HG02870 (cell line): ENCODE data around the gene RBPMS2.

Experiments used
- ATAC-seq: cut with Tn5 transposase; IDR thresholded peaks from one replicate; pipeline ENCODE4 v1.9.1; 2021; ENCODE audit warnings: mild to moderate bottlenecking, moderate library complexity; ENCODE audit not compliant: unreplicated experiment

The RBPMS2 gene

DNA sequence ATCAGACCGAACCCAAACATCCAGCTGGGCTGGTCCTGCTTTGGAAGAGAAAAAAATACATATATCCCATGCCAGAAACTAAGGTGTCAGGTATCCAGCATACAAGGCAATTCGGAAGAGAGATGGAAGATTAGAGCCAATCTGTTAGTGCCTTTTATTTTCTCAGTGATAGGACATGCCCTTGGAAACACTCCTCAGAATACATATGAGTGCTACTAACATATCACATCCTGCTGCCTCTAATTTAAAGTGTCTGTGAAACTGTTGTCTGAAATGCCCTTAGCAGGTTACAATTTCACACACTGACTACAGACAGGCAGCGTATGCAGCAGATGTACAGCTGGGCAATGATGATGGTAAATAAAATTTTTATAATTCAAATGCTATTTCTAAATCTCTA lies 78.9 kb downstream of the RBPMS2 start:
- no peak for ATAC-seq

DNA sequence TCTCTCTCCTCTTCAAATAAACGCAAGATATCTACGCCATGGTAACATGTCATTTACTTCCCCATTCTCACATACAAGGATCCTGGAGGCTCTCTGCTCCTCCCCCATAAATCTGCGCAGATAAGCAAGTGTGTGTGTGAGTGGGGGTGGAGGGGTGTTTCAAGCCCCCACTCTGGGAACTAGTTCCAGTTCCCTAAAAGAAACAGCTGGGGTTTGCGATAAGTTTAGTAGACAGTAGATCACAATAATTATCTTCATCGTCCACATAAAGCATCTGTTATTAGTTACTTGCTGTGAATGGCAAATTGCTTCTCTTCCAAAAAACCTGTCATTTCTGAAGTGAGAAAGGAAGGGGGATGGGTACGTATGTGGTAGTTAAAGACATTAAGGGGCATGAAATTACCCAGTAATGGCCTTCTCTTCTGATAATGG lies 79.8 kb downstream of the RBPMS2 start:
- no peak for ATAC-seq

DNA sequence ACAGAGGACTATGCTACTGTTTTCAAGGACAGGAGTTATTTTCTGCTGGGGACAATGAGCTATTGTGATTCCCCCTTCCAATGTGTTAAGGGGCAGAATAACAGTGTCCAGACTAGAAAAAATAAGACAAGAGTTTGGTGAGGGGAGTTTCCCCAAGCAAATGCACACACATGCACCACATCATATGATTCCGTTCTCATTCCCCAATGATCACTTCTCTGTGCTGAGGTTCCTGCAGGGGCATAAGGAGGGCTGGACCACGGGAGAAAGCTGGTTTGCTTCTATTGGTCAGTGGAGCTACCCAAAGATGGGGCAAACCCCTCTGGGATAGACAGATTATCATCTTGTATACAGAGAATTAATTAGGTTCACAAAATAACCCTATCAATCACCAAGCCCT lies 80.6 kb downstream of the RBPMS2 start:
- ATAC-seq = no peak

DNA sequence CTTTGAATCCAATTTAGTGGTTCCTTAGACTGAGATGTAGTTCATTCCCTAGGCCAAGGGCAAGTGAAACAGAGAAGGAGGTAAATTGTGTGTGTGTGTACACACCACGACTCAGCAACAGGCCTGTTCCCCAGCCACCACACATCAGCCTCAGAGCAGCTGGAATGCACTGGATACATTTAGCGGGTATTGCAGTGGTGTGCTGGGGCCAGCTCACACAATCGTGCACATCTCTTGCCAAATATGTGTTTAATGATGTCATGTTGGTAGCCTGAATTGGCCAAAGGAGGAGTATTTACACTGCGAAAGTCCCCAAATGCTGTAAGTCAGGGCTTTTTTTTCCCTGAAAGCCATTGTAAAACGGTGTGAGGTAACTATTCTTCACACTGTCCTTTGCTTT lies 82.3 kb downstream of the RBPMS2 start:
- no peak for ATAC-seq

DNA sequence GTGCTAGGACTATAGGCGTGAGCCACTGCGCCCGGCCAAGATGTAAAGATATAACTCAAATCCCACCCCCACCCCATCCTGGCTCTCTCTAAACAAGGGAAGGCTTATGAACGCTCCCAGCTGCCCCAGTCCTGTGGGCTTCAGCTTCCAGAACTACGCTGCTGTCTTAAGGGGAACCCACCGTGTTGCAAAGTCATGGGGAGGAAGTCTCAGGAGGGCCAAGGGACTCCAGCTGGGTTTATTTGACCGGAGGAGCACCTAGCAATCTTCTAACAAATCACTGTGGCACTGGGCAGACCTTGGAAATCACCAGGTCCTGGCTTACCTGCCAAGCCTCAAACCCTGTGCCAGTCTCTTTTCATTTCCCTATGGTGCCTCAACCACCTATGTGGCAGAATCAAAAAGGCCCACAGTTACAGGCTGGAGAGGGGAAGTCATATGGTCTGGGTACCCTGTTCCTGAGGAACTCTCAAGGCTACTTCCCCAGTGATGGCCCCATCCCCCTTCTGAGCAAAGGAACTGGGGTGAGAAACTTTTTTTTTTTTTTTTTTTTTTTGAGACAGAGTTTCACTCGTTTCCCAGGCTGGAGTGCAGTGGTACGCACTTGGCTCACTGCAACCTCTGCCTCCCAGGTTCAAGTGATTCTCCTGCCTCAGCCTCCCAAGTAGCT lies 83.4 kb downstream of the RBPMS2 start:
- ATAC-seq = no peak

DNA sequence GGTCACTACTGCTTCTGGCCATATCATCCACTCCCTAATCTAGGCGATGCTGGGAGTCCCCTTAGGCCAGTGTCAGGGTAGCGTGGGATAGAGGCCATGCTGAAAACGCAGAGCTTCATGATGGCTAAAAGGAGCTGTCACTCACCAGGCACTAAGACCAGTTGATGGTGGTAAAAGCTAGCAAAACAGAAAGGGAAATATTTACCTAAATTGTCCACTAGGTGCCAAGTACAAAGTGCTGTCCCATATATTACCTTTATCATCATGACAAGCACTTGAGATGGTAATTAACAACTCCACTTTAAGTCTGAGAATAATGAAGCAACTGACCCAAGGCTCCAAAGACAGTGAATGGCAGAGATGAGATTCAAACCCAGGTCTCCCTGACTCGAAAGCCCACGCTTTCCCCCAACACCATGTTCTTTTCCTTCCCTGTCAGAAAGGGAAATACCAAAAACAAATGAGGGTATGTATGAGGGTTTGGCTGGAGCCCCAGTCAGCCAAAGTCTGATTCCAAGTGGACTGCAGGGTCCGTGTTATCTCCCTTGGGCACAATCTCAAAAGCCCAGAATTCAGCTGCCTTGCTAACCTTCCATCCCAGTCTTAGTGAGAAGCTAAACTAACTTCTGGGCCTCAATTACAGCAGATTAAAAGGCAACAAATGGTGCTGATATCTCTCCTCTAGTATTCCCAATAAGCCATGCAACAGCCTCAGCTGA lies 84.7 kb downstream of the RBPMS2 start:
- ATAC-seq = no peak

DNA sequence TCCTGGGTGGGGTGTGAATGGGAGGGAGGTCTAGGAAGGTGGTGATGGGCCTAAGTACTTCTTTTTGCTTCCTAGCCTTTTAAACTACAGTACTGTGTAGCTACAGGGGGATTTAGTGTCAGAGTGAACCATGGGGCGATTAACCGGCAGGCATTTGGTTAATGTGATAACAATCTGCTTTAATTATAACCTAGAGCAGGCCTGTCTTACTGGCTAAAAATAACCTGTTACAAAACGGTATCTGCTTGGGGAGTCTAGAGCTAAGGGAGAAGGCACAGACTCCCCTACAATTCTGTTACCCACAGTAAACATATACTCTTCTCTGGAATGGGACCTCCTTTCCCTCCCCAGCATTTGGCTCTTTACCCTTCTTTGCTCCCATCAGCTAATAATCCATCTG lies 85.4 kb downstream of the RBPMS2 start:
- no peak for ATAC-seq
